Chondrocyte (in vitro differentiated cells): ENCODE results near the gene CLDN17. TPM values are rescaled to one million over a fixed set of nuclear protein-coding genes. Genes with fewer than 3 reads are reported as not detected.

Experiments used
- DNase-seq: peaks from one replicate; pipeline ENCODE4 v3.0.0; 2021; ENCODE audit warnings: mixed read lengths, low spot score
- H3K27ac Mint-ChIP-seq: one replicate; pipeline ENCODE4 v1.8.0; 2021; ENCODE audit warnings: mild to moderate bottlenecking, moderate library complexity, mixed read lengths; ENCODE audit not compliant: unreplicated experiment
- H3K27me3 Mint-ChIP-seq: 2 replicates; pipeline ENCODE4 v1.8.0; 2021; ENCODE audit warnings: low read depth, mixed read lengths
- H3K36me3 Mint-ChIP-seq: 2 replicates; pipeline ENCODE4 v1.8.0; 2021; ENCODE audit warnings: low read depth, mixed read lengths
- H3K4me1 Mint-ChIP-seq: 2 replicates; pipeline ENCODE4 v1.8.0; 2021; ENCODE audit warnings: low read depth, mild to moderate bottlenecking, mixed read lengths
- H3K4me3 Mint-ChIP-seq: one replicate; pipeline ENCODE4 v1.8.0; 2021; ENCODE audit warnings: mild to moderate bottlenecking, moderate library complexity, mixed read lengths; ENCODE audit not compliant: unreplicated experiment
- H3K9me3 Mint-ChIP-seq: 2 replicates; pipeline ENCODE4 v1.8.0; 2021; ENCODE audit warnings: low read depth, mixed read lengths
- CTCF ChIP-seq: fragments of 200-600 bp; sonication (generic); IDR thresholded peaks from 2 replicates; pipeline ENCODE4 v1.5.0; 2021; ENCODE audit warnings: antibody characterized with exemption, mild to moderate bottlenecking, moderate library complexity
- total RNA-seq: library from RNA; stranded (reverse); gene quantifications from 3 replicates; pipeline ENCODE4 v1.2.1, GENCODE V29; 2021

The CLDN17 gene
- total RNA-seq, 1 donor from 2014 or later: not detected

GRCh38 chr21:30206551-30207251 lies 40.1 kb upstream of the CLDN17 start:
- Mint-ChIP-seq H3K27me3 (no peaks in the 10 kb centered on the region), H3K4me1 (peaks cover 14% of the 10 kb centered on the region), H3K27ac (peak overlapping the region; percentile 79), H3K4me3 (no peak overlapping the region), H3K9me3 (peaks cover 6% of the 10 kb centered on the region), H3K36me3 (no peaks in the 10 kb centered on the region)
- no peak for DNase-seq
- TF ChIP-seq CTCF: no peak

GRCh38 chr21:30200000-30200399 lies 33.4 kb upstream of the CLDN17 start:
- H3K27me3 Mint-ChIP-seq: peaks cover 5% of the 10 kb centered on the region
- no peak overlapping the region for H3K4me3 Mint-ChIP-seq
- TF ChIP-seq CTCF: no peak
- DNase-seq: no peak
- H3K4me1 Mint-ChIP-seq: peaks cover 3% of the 10 kb centered on the region
- no peak overlapping the region for H3K27ac Mint-ChIP-seq
- H3K36me3 Mint-ChIP-seq: peaks cover 3% of the 10 kb centered on the region
- peaks cover 11% of the 10 kb centered on the region for H3K9me3 Mint-ChIP-seq

GRCh38 chr21:30194701-30195299 lies 28.2 kb upstream of the CLDN17 start:
- peaks cover 24% of the 10 kb centered on the region for H3K27me3 Mint-ChIP-seq
- H3K9me3 Mint-ChIP-seq: no peaks in the 10 kb centered on the region
- no peak overlapping the region for H3K4me3 Mint-ChIP-seq
- H3K27ac Mint-ChIP-seq: no peak overlapping the region
- TF ChIP-seq CTCF: peak; percentile 84
- H3K36me3 Mint-ChIP-seq: no peaks in the 10 kb centered on the region
- no peaks in the 10 kb centered on the region for H3K4me1 Mint-ChIP-seq
- DNase-seq: no peak

GRCh38 chr21:30193201-30193600 lies 26.6 kb upstream of the CLDN17 start:
- H3K36me3 Mint-ChIP-seq: no peaks in the 10 kb centered on the region
- H3K27me3 Mint-ChIP-seq: peaks cover 27% of the 10 kb centered on the region
- H3K27ac Mint-ChIP-seq: no peak overlapping the region

GRCh38 chr21:30190554-30190953 lies 23.9 kb upstream of the CLDN17 start:
- H3K9me3 Mint-ChIP-seq: no peaks in the 10 kb centered on the region
- no peak overlapping the region for H3K4me3 Mint-ChIP-seq
- no peak for DNase-seq
- TF ChIP-seq CTCF: no peak
- H3K27ac Mint-ChIP-seq: no peak overlapping the region
- H3K27me3 Mint-ChIP-seq: peaks cover 28% of the 10 kb centered on the region
- no peaks in the 10 kb centered on the region for H3K36me3 Mint-ChIP-seq
- no peaks in the 10 kb centered on the region for H3K4me1 Mint-ChIP-seq

More at GRCh38 chr21:30193201-30193600, 26.6 kb upstream of the CLDN17 start:
- Mint-ChIP-seq H3K4me1 (no peaks in the 10 kb centered on the region), H3K9me3 (no peaks in the 10 kb centered on the region), H3K4me3 (no peak overlapping the region)
- no peak for TF ChIP-seq CTCF
- no peak for DNase-seq
